GM18873 (cell line): ENCODE measurements around the gene ASB15.

Experiments used
- ATAC-seq: cut with Tn5 transposase; IDR thresholded peaks from one replicate; pipeline ENCODE4 v1.9.1; 2021; ENCODE audit warnings: mild to moderate bottlenecking, moderate library complexity, moderate number of reproducible peaks; ENCODE audit not compliant: unreplicated experiment, low FRiP score

The ASB15 gene

DNA sequence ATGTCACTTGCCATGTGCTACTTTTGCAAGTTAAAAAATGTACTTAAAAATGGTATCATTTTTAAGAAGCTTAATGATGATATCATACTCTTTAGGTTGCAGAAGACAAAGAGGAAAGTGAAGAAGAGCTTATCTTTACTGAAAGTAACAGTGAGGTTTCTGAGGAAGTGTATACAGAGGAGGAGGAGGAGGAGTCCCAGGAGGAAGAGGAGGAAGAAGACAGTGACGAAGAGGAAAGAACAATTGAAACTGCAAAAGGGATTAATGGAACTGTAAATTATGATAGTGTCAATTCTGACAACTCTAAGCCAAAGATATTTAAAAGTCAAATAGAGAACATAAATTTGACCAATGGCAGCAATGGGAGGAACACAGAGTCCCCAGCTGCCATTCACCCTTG lies 60.1 kb downstream of the ASB15 start:
- ATAC-seq, result no peak

DNA sequence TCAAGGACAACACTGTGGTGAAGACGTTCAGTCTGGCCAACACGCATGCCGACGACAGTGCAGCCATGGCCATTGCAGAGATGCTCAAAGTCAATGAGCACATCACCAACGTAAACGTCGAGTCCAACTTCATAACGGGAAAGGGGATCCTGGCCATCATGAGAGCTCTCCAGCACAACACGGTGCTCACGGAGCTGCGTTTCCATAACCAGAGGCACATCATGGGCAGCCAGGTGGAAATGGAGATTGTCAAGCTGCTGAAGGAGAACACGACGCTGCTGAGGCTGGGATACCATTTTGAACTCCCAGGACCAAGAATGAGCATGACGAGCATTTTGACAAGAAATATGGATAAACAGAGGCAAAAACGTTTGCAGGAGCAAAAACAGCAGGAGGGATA lies 60.7 kb downstream of the ASB15 start:
- ATAC-seq, result no peak

DNA sequence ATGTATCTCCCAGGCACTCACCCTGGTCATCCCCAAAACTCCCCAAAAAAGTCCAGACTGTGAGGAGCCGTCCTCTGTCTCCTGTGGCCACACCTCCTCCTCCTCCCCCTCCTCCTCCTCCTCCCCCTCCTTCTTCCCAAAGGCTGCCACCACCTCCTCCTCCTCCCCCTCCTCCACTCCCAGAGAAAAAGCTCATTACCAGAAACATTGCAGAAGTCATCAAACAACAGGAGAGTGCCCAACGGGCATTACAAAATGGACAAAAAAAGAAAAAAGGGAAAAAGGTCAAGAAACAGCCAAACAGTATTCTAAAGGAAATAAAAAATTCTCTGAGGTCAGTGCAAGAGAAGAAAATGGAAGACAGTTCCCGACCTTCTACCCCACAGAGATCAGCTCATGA lies 61.1 kb downstream of the ASB15 start:
- ATAC-seq, result no peak

DNA sequence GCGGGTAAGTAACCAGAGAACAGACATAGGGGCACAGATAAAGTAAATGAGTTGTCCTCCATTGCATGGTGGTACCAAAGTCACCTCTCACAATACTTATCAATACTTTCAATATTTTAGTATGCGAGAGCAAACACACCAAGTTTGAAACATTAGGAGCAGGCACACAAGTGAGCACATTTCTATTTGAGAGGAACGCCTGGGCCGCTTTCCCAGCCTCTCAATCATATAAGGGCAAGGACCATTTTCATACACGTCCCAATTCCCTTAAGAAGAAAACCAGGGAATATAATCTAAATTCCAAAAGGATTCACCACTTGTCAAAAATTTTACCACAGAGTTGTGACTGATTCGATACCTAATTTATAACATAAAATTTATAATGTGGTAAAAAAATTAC lies 61.6 kb downstream of the ASB15 start:
- no peak for ATAC-seq

DNA sequence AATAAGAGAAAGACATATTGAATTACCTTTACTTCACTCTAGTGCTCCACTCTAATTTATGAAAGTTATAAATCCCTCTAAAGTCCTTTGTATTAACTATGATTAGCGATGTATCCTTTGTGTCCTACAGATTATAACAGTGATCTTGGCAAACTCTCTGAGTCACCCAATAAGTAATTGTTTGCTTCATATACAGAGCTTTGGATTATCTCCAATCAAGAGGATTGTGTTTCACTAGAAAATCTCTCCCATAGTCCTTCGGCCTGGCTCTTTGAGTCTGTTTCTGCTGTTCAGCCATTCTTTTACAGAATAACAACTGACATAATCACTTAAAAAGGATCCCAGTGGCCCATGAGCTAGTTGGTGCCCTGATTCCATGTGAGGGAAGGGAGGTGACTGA lies 63.5 kb downstream of the ASB15 start:
- ATAC-seq, result no peak

DNA sequence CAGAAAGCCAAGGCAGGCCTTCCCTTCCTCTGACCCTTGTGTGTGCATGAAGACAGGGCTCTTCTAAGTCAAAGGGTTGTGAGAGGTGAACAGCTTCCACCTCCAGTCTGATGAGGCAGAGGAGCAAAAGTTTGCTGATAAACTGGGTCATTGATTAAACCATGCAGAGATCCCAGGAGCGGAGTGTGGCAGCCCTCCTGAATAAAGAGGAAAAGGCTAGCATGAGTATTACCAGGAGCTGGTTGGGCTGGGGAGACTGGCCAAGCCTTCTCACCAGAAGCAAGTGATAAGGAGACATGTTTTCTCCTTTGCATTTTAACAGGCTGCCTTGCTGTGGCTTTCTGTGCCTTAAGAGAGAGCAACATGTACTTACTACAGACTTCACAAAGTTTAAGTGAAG lies 64.3 kb downstream of the ASB15 start:
- no peak for ATAC-seq

DNA sequence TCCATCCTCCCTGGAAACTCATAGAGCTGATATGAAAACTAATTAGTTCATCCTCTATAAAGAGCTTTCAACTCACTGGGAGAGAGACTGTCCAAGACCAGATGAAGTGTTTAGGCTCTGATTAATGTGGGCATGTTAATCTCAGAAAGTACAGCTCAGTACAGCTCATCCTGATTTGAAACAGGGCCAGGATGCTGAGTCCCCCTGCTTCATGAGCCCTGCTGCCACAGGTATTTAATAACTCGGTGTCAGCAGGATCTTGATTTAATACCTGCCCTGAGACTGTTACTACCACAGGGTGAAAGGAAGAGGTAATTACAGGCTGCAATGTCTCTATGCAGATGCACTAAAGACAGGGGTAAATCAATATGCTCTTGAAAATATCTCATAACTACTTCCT lies 64.9 kb downstream of the ASB15 start:
- no peak for ATAC-seq

DNA sequence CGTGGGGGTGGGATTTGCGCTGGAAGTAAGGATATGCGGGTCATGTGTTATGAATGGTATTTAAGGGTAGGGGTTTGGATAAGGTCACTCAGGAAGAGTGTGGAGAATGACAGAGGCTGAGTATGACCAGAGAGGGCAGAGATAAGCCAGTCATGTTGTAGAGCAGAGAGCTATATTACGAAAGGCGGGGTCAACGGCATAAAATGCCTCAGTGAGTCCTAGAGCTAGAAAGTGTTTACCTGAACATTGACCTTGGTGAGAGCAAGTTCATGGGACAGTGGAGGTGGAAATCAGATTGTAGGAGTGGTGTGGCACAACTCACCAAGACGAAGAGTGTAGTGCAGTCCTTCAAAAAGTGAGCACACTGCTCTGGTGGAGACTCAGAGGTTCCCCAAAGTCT lies 67.9 kb downstream of the ASB15 start:
- ATAC-seq, result no peak

DNA sequence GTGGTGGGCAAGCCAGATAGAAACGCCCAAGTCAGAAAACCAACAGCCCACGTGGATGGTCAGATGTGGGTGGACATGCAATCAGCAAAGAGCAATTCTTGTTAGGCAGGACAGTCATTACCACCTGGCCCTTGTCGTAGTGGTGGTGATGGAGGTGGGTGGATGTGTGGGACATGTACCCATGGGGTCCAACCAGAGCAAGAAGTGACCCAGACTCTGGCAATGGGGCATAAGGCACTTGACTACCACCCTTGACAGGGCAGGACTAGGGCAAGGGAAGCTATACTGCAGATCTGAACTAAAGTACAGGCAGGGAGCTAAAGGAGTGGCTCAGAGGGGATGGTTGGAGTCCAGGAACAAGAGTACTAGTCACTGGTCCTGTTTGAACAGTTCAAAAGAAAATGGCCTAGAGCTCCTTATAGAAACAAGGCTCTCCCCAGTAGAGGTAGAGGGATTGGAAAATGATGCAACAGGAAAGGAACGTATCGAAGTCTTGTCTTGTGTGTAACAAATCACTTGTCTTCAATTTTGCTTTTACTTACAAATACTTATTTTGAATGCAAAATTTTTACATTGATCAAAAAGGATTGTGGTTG lies 71.6 kb downstream of the ASB15 start:
- ATAC-seq, result no peak

DNA sequence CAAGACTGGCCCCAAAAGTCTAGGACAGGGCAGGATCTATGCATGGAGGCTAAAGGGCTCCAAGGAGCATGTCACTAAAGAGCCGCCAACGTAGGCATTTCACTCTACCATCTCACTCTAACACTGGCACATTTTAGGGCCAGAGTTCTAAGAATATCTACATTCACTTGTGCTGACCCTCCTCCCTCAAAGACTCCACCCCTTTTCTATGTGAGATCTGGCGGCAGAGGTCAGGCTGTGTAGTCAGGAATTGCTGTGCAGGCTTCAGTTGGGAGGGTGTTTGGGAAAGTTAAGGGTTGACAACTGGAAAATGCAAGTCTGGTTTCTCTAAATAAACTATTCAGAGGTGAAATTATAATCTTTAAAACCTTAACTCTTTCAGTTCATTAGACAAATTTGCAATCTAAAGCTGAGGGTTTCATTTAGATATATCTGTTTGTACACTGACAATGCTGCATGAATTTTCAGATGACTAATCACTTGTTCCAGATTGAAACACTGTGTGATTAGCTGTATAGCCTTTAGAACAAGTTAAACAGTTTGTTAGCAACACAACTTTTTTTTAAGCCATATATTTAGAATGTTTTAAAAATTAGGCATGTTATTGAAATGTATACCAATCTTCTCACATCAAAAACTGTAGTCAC lies 72.3 kb downstream of the ASB15 start:
- no peak for ATAC-seq

DNA sequence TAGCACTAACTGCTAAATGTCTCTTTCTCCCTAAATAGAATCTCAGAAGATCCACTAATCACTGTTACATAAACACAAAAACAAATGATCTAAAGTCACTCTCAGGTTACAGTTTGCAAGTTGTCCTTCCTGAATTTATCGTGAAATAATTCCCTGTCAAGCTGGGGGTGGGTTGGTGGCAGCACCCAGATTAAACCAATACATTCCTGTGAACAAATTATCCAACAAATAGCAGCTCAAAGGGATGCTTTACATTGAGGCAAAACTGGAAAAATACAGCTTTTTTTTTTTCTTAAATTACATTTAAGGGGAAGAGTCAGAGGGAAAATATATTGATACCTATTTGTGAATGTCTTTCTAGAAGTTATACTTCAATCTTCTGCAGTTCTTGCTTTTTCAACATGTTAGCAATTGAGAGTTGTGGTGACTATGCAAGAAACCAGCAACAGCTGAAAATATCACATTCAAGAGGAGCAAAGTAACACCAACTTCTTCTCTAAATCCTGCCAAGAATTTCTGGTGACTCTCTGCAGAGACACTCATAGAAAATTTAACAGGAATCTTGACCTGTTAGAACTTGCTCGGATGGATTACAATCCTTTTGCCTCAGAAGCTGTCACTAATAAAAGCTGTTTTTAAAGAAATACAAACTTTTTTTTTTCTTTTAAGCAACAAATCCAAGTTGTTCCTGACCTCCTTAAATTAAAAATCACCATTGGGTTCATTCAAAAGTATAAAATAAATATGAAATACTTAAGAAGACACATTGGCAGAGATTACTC lies 73.0 kb downstream of the ASB15 start:
- ATAC-seq, result no peak

DNA sequence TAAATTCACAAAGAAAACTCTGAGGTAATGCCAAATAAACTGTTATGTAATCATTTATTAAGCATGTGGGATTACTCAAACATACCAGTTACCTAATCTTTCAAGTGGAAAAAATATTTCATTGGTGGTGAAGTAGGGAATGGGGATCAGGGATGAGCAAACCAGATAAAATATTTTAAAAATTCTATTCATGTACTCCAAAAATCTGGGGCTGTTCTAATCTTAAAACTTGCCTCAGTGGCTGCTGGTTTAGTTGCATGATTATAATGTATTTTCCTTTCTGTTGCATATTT lies 73.5 kb downstream of the ASB15 start:
- no peak for ATAC-seq

DNA sequence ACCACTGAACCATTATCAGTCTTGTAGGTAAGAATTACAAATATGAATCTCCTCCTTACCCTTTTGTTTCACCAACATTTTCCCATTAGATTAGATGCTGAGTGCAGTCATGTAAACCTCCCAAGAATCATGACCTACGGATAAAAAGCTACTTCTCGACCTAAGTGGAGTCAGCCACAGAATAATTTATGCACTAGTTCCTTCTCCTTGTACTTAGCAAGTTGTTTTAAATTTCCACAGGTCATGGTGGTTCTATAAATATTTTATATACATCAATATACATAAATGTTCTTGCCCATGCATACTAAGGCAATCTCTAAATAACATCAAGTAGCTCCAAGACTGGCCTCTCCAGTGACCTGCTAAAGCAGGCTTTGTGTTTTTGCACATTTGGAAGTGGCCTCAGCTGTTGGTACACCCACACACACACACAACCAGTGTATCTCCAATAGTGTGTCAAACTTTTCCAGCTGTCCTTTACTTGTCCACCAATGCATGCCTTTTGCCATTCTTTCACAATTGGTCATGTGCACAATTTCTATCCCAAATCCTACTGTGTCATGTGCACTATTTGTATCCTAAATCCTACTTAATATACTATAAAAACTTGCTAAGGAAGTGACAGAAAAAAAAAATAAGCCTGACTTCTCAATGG lies 75.6 kb downstream of the ASB15 start:
- no peak for ATAC-seq

DNA sequence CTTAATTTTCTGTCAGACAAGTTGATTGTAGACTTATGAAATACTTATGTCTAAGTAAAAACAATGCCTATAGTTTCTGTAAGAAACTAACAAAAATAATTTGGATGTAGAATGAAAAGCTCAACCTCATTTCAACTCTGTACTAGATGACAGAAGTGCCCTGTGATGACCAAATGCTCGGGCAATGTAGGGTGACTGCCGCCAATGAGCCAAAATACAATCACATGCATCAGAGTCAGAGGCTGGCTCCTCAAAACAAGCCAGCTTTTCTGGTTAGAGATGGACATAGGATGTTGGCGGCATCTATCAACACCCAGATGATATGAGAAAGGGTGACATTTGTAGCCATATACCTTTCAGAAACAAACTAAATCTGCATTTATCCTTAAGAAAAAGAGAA lies 78.0 kb downstream of the ASB15 start:
- no peak for ATAC-seq

DNA sequence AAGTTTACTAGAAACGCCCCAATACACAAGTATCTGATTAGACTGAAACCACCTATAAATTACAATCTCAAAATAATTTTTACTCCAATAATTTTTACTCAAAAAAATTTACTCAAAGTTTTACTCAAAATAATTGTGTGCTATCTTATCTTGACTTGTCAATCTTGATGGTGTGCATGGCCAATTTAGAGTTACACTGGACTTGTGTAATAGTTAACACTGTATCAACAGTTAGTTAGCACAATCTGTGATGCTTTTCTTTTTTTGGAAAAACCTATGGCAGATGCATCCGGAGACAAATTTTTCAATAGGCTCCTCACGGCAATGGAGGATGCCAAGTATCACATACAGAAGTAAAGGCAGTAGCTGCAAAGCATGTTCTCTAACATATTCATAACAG lies 79.0 kb downstream of the ASB15 start:
- no peak for ATAC-seq

DNA sequence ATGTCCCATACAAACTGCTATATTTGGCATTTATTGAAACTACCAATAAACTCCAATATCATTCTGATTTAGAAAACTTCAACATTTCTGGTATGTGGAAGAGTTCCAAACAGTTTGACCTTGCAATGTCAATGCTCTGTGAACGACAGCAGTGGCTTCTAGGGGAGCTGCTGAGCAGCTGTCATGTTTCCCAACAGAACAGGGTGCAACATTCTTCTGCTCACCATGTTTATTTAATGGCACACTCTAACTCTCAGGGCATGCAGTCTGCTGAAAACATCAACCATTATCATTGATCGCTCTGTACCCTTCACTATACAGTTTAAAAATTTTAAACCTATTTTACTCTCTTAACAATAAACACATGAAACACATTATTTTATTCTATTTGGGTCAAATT lies 79.9 kb downstream of the ASB15 start:
- no peak for ATAC-seq

DNA sequence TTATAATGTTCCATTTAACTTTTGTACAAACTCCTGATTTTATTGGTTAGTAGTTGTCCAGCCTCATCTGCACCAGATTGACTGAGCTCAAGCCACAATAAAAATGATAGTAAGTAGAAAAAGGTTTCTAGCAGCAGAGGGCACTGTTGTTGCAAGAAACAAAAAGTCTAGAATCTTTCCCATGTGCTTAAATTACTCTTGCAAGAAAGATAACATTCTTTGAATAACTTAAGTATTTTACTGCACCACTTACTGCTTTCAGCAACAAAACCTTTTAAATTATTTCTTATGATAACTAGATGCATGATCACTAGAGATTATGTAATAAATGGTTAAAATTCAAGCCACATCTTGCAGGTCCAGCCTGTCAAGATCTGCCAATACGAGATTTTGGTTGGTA lies 81.1 kb downstream of the ASB15 start:
- ATAC-seq, result no peak

DNA sequence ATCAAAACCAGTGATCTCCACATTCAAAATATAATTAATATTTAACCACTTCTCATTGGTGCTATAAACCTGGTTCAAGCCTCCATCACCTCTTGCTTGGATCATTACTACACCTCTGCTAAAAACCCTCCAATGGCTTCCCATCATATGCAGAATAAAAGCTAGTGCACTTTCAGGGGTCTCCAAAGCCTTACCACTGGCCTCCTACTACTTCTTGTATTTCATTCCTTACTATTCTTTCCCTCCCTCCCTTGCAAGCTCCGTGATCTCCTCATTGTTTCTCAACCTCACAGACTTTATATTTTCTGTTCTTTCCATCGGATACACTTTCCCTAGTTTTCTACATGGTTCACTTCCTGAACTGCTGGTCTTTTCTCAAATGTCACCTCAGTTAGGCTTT lies 85.5 kb downstream of the ASB15 start:
- no peak for ATAC-seq

DNA sequence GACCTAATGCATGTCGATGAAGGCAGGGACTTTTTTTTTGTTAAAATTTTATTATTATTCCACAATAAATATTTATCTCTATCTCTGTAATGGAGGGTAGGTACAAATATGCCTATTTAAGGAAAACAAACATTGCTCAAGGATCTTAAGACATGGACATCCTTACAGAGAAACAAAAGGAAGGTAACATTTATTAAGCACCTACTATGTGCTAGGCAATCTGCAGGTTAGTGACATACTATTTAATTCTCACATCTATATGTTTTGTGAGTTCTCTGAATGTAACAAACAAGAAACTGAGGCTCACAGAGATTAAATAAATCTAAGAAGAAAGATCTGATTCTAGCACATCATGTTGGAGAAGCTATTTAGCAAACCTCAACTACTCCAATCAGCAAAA lies 86.1 kb downstream of the ASB15 start:
- no peak for ATAC-seq
